ENCODE data around the gene C19orf85.

Gene C19orf85

DNA sequence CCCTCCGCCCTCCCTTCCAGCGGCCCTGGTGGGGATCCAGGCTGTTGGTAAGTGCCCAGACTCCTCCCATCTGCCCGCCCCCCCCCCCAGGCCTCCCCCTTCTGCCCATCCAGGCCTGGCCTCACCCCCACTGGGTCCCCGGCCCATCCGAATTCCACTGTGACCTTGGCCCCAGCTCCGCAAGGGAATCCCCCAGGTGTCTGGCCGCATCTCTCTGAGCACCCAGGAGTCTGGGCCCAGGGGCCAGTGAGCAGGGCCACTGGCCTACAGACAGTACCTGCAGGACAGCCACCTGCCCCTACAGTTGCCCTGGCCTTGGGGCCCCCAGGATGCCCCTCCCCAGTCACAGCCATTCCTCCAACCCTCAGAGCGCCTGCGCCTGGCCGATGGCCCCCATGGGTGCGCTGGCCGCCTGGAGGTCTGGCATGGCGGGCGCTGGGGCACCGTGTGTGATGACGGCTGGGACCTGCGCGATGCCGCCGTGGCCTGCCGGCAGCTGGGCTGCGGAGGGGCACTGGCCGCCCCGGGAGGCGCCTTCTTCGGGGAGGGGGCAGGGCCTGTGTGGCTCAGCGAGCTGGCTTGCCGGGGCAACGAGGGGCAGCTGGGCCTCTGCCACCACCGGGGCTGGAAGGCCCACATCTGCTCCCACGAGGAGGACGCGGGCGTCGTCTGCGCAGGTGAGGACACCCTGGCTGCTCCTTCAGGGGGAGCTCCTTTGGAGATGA, 24.6 kb upstream of the C19orf85 start:
- DNase-seq, result no peak

GRCh38 chr19:55487924-55488687, 23.6 kb upstream of the C19orf85 start, which contains the start of gene SSC5D:
Gene SSC5D (plus strand): TSS chr19:55488436. CDS start chr19:55488590, 154 bp downstream.
- DNase-seq, result no peak

DNA sequence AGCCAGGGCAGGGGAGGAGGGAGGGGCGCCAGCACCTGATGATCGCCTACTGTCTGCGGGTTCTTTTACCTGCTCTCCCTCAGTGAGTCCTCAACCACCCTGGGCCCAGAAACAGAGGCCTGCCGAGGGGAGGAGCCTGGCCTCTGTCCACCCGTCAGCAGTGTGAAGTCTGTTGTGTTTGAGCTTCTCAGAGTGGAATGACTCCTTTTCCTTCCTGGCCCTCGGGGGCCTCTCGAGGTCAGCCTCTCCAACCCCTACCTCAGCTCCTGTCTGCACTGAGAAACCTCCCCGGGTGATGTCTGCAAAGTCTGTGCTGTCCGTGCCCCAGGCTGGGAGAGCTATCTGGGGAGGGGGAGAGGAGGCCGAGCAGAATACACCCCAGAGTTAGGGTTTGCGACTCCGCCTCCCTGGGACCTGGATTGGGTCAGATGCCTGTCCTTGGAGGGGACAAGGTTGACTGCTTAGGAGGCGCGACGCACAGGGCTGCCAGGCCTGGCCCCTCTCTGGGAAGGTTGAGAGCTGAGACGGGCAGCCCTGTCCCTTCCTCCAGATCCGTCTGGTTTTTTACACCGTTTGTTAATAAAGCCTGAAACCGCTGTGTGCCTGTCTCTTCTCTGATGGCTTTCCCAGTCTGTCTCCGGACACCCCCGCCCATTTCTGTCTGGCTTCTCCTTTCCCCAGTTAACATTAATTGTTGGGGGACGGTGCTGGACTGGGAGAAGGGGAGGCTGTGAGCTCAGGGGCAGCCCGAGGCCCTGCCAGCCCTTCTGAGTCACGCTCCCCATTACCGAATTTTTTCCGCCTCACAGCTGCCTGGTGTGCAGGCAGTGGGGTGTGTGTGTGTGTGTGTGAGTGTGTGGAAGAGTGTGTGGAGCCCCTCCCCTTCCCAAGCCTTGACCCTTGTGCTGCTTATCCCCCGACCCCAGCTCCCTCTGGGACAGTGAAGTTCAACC, 22.7 kb upstream of the C19orf85 start:
- no peak for DNase-seq

DNA sequence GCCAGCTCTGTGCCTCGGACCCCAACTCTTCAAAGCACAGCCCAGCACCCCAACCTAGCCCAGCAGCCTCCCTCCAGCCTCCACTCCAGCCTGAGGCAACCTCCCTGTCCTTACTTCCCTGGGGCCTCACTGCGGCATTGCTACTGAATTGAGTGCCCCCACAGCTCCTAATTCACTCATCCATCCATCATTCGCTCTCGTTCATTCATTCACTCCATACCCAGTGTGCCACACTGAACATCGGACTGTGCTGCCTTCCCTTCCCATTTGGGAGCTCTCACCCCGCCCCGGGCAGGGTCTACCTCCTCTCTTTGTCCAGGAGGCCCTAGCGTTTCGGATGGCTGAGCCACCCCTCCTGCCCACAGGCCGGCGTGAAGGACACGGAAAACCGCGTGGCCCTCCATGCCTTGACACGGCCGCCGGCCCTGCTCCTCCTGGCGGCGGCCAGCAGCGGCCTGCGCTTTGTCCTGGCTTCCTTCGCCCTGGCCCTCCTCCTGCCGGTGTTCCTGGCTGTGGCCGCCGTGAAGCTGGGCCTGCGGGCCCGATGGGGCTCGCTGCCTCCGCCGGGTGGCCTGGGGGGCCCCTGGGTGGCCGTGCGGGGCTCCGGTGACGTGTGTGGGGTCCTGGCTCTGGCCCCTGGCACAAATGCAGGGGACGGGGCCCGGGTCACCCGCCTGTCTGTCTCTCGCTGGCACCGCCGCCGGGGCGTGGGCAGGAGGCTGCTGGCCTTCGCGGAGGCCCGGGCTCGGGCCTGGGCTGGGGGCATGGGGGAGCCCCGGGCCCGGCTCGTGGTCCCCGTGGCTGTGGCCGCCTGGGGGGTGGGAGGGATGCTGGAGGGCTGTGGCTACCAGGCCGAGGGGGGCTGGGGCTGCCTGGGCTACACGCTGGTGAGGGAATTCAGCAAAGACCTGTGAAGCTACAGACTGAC, 21.8 kb upstream of the C19orf85 start:
- no peak for DNase-seq

DNA sequence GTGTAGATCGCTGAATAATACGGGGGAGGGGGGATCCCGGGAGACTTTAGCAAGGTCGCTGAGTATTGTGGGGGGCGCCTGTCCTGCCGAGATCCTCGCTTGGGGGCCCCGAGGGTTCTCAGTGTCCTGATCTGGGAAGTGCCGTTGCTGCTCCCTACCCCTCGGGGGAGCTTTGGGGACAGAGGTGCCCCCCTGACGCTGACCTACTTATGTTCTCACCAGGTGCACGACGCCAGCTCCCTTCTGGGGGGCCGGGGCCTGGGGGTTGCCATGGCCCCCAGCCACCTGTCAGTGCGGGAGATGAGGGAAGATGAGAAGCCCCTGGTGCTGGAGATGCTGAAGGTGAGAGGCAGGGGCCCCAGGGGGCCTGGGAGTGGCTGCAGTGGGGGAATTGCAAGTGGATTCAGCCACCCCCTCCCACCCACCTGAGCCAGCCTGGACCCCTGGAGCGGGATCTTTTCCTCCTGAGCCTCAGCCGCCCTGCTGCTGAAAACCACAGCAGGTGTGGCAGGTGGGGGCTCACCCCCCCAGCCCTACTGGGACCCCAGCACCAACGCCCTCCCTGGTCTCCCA, 21.0 kb upstream of the C19orf85 start:
- no peak for DNase-seq

GRCh38 chr19:55484593-55485438, 20.3 kb upstream of the C19orf85 start, which contains the start of gene NAT14:
Gene NAT14 (plus strand): TSS chr19:55485188. CDS start chr19:55485709, 521 bp downstream.
- DNase-seq, result no peak

DNA sequence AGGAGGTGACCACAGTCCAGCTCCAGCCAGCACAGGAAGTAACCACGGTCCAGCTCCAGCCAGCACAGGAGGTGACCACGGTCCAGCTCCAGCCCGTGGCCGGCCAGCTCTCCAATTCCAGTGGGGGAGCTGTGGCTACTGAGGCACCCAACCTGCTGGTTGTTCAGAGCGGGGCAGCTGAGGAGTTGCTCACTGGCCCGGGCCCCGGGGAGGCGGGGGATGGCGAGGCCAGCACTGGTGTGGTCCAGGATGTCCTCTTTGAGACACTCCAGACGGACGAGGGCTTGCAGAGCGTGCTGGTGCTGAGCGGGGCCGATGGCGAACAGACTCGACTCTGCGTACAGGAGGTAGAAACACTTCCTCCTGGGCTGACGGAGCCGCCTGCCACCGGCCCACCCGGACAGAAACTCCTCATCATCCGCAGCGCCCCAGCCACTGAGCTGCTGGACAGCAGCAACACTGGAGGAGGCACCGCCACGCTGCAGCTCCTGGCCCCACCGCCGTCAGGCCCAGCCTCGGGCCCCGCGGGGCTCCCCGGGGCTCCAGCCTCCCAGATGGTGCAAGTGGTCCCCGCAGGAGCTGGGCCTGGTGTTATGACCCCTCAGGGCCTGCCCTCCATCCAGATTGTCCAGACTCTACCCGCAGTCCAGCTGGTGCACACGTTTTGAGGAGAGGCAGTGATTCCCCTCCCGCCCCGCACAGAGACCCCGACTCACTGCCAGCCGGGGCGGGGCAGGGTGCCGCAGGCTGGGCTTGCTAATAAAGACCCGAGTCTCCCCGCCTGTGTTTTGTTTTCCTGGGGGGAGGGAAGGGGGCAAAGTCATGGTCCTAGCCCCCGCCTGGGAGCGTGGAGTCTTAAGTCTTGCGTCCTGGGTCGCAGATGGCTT, 19.4 kb upstream of the C19orf85 start:
- no peak for DNase-seq

DNA sequence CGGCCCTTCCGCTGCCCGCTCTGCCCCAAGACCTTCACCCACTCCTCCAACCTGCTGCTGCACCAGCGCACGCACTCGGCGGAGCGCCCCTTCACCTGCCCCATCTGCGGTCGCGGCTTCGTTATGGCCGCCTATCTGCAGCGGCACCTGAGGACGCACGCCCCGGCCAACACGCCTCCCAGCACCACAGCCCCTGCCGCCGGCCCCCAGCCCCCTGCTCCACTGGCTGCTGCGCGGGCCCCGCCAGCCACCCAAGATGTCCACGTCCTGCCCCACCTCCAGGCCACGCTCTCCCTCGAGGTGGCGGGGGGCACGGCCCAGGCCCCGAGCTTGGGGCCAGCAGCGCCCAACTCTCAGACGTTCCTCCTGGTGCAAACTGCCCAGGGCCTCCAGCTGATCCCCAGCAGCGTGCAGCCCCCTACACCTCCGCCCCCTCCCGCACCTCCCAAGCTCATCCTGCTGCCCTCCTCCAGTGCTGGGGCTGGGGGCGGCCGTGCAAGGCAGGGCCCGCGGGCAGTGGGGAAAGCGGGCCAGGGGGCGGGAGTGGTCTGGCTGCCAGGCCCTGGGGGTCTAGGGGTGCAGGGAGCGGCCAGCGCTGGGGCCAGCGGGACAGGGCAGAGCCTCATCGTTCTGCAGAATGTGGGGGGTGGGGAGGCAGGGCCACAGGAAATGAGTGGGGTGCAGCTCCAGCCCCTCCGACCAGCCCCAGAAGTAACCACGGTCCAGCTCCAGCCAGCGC, 18.6 kb upstream of the C19orf85 start:
- DNase-seq, result no peak

DNA sequence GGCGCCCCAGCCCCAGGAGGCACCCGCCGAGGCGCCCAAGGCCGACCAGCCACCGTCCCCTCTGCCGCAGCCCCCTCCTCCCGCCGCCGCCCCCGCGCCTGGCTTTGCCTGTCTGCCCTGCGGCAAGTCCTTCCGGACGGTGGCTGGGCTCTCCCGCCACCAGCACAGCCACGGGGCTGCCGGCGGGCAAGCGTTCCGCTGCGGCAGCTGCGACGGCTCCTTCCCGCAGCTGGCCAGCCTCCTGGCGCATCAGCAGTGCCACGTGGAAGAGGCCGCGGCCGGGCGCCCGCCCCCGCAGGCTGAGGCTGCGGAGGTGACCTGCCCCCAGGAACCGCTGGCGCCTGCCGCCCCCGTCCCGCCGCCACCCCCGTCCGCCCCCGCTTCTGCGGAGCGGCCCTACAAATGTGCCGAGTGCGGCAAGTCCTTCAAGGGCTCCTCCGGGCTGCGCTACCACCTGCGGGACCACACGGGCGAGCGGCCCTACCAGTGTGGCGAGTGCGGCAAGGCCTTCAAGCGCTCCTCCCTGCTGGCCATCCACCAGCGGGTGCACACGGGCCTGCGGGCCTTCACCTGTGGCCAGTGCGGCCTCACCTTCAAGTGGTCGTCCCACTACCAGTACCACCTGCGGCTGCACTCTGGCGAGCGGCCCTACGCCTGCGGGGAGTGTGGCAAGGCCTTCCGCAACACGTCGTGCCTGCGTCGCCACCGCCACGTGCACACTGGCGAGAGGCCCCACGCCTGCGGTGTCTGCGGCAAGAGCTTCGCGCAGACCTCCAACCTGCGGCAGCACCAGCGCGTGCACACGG, 17.8 kb upstream of the C19orf85 start:
- DNase-seq, result no peak

- no peak for DNase-seq
Observed at GRCh38 chr19:55481794-55482155, 17.2 kb upstream of the C19orf85 start.

DNA sequence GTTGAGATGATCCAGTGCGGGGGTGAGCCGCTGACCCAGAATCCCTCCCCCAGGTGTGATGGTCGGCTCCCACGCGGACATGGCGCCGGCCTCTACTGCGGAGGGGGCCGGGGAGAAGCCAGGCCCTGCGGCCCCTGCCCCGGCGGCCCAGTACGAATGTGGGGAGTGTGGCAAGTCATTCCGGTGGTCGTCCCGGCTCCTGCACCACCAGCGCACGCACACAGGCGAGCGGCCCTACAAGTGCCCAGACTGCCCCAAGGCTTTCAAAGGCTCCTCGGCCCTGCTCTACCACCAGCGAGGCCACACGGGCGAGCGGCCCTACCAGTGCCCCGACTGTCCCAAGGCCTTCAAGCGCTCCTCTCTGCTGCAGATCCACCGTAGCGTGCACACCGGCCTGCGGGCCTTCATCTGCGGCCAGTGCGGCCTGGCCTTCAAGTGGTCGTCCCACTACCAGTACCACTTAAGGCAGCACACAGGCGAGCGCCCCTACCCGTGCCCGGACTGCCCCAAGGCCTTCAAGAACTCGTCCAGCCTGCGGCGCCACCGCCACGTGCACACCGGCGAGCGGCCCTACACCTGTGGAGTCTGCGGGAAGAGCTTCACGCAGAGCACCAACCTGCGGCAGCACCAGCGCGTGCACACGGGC, 16.7 kb upstream of the C19orf85 start:
- DNase-seq, result no peak

GRCh38 chr19:55479451-55480230, 15.1 kb upstream of the C19orf85 start:
- no peak for DNase-seq

DNA sequence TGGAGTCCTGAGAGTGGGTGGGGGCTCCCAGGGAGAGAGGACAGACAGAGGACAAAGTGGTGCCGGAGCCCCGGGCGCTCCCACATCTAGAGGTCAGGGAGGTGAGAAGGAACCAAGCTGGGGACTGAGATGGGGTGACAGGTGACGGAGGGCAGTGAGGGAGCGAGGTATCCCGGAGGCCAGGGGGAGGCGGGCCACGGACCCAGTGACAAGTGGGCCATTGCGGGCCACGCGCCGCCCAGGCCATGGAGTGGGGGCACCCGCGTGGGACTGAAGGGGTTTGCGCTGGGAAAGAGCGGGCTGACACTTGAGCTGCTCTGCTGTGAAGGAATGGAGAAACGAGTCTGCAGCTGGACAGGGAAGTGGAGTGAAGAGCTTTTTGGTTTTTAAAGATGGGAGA, 14.5 kb upstream of the C19orf85 start:
- DNase-seq, result no peak

DNA sequence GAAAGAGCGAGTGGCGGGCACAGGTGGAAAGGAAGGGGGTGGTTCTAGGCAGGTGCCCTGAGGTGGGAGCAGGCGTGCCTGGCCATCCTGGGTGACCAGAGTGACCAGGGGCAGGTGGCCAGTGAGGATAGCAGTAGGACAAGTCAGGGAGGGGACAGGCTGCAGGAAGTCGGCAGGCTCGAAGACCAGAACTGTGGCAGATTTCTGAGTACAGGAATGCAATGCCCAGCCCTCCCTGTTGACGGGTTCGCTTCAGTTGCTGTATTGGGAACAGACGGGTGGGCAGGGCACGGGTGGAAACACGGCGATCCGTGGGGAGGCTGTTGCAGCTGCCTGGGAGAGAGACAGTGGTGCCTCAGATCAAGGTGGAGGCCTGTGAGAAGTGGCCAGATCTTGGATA, 13.8 kb upstream of the C19orf85 start:
- no peak for DNase-seq

DNA sequence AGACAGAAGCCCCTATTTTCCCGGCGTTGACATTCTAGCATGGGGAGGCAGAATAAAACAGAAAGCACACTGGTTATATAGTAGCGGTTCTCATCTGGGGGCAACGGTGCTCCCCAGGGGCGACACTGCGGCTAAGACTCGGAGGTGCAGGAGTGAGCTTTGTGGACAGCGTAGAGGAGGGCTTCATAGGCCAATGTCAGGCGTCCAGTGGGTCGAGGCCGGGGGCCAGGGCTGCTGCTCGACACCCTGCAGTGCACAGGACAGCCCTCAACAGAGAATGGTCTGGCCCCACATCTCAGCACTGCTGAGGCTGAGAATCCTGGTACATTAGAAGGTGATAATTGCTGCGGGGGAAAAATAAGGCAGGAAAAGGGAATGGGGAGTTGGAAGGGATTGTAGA, 13.4 kb upstream of the C19orf85 start:
- DNase-seq, result no peak

DNA sequence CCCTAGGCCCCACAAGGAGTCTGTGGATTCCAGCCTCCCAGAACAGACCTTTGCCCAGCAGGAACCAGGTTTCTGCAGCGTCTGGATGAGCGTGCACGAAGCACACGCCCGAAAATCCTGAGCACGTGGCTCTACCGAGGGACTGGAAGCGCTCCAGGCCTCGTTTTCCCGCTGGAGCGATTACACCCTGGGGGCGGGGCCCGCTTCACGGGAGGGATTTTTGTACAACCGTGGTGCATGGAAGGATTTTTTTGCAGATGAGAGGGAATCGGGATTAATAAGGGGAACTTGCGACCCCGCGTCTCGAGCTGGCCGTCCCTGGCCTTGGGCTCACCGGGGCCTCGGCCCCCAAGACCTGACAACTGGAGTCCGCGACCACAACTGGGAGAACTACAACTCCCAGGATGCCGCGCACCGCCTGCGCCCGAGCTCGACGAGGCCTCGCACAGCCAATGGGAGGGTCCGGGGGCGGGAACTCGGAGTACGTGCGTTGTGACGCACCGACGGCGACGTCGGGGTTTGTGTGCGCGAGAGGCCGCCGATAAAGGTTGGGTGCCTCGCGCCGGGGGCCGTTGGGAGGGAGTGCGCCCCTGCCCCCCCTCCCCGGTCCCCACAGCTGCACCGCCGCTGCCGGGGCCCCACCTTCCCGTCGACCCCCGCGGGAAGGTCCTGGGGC, 11.7 kb upstream of the C19orf85 start, which contains the start of gene ZNF628:
Gene ZNF628, plus strand, starts transcription at position 518 of the 676 bp plus-strand sequence. CDS start 3,294 bp downstream, outside the sequence.
- peak; percentile 82 for DNase-seq
